Forelimb muscle (tissue), 1 donor: ENCODE data around the gene STH. TPM values are rescaled to one million over a fixed set of nuclear protein-coding genes. Genes with fewer than 3 reads are reported as not detected.

Source experiments
- DNase-seq: peaks from one replicate; pipeline ENCODE4 v3.0.0-alpha.2; 2013; ENCODE audit warnings: low read depth
- polyA plus RNA-seq: library from polyadenylated mRNA; unstranded; fragments of 120-200 nt; gene quantifications from one replicate; pipeline ENCODE4 v1.2.1, GENCODE V29; 2013; ENCODE audit not compliant: insufficient read length

The STH gene
- polyA plus RNA-seq, 1 donor: not detected

DNA sequence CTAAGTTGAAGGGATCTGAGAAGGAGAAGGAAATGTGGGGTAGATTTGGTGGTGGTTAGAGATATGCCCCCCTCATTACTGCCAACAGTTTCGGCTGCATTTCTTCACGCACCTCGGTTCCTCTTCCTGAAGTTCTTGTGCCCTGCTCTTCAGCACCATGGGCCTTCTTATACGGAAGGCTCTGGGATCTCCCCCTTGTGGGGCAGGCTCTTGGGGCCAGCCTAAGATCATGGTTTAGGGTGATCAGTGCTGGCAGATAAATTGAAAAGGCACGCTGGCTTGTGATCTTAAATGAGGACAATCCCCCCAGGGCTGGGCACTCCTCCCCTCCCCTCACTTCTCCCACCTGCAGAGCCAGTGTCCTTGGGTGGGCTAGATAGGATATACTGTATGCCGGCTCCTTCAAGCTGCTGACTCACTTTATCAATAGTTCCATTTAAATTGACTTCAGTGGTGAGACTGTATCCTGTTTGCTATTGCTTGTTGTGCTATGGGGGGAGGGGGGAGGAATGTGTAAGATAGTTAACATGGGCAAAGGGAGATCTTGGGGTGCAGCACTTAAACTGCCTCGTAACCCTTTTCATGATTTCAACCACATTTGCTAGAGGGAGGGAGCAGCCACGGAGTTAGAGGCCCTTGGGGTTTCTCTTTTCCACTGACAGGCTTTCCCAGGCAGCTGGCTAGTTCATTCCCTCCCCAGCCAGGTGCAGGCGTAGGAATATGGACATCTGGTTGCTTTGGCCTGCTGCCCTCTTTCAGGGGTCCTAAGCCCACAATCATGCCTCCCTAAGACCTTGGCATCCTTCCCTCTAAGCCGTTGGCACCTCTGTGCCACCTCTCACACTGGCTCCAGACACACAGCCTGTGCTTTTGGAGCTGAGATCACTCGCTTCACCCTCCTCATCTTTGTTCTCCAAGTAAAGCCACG lies 28.3 kb downstream of the STH start:
- DNase-seq: no peak

DNA sequence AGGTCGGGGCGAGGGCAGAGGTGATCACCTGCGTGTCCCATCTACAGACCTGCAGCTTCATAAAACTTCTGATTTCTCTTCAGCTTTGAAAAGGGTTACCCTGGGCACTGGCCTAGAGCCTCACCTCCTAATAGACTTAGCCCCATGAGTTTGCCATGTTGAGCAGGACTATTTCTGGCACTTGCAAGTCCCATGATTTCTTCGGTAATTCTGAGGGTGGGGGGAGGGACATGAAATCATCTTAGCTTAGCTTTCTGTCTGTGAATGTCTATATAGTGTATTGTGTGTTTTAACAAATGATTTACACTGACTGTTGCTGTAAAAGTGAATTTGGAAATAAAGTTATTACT lies 28.9 kb downstream of the STH start:
- no peak for DNase-seq

- no peak for DNase-seq
Measured at GRCh38 chr17:46028374-46028773, 29.3 kb downstream of the STH start.

DNA sequence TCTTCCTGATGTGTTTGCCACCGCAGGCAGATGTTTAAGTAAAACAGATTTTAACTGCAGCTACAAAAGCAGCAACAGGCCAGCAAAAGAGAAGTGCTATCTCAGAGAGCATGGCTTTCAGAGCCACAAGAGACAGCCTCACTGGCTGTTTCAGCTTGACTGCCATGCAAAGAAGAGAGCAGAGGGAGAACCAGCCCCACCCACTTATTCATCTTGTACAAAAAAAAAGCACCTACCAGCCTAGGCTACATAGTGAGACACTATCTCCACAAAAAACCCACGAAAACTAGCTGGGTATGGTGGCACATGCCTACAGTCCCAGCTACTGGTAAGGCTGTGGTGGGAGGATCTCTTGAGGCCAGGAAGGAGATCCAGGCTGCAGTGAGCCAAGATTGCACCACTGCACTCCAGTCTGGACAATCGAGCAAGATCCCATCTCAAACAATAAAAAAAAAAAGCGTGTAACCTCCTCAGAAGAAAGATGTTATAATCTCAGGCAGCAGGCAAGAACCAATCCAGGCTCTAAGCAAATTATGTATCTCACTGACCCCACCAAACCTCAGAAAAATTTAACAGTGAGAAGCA lies 30.0 kb downstream of the STH start:
- no peak for DNase-seq

- no peak for DNase-seq
Measured at GRCh38 chr17:46029627-46030026, 30.6 kb downstream of the STH start.

DNA sequence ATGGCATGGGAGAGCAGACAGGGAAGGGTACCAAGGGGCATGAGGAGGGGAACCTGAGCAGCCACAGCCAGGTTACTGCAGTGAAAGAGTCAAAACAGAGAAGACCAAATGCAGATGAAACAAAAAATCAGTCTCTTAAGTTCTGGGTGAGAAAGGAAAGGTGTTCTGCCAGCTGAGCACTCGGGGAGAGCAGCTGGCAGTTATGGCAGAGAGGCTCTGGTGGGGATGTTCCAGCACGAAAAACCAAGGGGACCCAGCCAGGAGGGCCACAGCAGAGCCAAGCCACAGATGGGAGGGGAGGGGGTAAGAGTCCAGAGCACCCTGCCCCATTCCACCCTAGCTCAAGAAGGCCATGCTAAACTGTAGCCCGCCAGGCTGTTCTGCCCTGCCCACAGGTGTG lies 31.7 kb downstream of the STH start:
- no peak for DNase-seq

DNA sequence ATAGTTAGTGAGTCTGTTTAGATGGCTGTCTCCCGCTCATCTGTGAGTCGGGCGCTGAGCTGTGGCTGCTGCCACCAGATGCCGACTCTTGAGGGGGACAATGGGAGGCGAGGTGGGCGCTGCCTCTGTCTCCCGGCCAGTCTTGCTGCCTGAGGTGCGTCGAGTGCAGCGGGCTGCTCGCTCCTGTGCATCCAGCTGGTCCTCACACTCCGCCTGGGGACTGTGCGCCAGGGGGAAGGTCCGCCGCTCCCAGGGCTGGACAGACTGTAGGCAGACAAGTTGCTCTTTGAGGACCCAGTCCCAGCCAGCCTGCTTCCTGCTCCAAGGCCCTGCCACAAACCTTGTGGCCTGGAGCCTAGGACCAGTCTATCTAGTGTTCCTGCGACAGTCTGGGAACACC lies 32.4 kb downstream of the STH start:
- no peak for DNase-seq

- DNase-seq: no peak
Measured at GRCh38 chr17:46031920-46032319, 32.9 kb downstream of the STH start.

DNA sequence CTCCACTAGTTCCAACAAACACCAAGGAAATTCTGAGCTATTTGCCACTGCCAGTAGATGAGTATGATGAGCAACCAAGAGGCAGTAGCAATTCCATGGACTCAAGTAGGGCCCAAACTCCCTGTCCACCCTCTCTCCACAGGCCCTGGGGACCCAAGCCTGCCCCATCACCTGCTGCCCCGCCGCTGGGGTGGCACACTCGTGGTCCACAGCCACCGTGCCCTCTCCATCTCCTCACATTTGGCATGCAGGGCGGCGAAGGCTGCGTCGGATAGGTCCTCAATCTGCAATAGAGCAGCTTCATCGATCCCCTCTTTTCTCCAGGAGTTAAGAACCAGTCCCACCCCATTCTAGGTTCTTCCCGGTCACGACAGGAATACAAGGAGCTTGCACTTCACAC lies 33.9 kb downstream of the STH start:
- DNase-seq: no peak

DNA sequence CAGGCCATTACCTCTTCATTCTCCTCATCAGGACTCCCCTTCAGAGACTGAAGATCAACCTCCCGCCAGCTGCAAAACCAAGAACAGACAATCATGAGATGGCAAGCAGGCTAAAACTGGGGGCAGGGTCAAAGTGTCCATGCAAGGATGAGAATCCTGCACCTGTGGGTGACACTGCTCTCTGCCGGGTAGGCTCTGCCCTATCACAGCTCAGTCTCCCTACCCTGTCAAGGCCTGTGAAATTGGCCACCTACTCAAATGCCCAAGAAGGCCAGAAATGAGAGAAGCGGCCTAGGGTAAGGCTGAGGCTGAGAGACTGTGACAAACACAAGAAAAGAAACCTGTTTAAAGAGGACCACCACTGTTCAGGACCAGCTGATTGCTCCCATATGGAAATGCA lies 34.3 kb downstream of the STH start:
- no peak for DNase-seq

DNA sequence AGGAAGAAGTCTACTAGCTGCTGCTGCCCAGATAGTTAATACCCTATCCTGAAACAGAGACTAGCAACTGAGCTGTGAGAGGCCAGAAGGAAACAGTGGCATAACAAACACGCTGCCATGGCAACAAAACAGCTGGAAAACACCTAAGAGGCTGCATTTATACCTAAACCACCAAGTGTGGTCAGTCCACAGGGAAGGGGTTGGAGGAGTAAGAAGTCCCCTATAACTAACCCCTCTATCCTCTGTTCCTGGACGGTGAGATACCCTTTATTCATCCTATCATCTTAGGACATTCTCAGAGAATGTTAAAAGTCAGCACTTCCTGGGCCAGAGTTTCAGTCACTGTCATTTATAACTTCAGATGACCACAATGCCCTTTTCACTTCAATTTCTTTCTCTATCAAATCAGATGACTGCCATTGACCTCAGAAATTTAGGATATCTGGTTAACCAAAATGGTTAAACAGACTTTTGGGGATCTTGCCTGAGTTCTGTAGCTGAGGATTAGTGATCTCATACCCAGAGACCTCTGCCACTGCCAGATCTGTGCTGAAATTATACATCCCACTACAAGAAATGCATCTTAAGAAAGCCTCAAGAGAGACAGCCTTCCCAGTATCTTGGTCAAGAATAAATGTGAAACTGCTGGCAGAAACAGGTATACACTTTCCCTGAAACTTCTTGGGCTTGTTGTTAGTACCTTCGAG lies 36.2 kb downstream of the STH start:
- no peak for DNase-seq

GRCh38 chr17:46036491-46036890 lies 37.4 kb downstream of the STH start:
- no peak for DNase-seq

GRCh38 chr17:46037722-46038255 lies 38.7 kb downstream of the STH start:
- DNase-seq: no peak

GRCh38 chr17:46038414-46038813 lies 39.4 kb downstream of the STH start:
- no peak for DNase-seq

DNA sequence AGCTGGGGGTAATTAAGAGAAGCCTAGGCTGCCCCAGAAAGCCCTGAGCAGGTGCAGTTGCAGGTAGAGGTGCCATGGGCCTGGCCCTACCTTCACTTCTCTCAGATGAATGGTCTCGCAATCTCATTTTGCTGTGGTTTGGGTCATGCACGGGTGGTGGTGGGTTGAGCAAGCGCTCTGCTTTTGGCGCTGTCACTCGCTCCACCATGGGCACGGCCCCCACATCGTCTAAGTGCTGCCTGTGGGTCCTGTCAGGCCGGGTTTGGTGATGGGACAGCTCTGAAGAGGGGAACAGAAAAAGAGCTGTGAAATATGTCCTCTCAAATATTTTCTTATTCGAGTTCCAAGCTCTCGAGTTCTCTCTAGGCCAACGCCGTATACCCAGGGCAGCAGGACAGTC lies 39.9 kb downstream of the STH start:
- DNase-seq: no peak

DNA sequence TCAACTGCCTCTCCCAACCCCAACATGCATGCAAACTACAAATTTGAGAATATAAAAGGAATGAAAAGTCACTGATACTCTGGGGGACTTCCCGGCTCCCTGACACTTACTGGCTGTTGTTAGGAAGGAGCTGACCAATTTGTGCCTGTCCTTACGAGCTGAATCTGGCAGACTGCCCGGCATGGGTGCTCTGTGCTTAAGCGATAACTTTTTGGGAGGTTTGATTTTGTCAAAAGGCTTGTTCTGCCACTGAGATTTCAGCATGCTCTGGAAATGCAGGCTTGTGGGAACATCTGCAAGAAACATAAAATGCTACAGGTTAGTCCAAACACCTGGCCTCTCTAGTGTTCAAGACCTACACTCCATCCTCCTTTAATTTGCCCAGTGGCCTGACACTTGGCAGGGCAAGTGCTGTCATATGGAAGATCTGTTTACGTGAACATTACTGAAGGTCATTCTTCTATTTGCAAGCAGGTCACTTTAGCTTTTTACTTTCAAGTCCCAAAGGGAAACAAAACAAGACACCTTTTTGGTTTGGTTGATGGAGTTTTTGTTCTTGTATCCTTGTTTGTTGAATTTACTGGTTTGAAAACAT lies 40.6 kb downstream of the STH start:
- no peak for DNase-seq

DNA sequence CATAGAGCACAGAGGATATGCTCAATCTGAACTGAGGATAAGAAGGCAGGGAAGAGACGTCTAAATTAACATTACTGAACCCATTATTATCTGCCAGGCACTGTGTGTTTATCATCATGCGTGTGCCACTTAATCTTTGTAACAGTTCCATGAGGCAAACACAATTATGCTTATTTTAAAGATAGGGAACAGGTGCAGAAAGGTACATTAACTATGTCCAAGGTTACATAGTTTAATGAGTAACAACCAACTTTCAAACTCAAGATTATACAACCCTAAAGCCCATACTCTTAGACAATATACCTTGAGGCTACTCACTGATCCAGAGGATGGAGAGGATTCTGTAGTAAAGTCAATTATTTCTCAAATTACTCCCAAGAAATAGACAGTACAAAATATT lies 43.2 kb downstream of the STH start:
- DNase-seq: no peak

DNA sequence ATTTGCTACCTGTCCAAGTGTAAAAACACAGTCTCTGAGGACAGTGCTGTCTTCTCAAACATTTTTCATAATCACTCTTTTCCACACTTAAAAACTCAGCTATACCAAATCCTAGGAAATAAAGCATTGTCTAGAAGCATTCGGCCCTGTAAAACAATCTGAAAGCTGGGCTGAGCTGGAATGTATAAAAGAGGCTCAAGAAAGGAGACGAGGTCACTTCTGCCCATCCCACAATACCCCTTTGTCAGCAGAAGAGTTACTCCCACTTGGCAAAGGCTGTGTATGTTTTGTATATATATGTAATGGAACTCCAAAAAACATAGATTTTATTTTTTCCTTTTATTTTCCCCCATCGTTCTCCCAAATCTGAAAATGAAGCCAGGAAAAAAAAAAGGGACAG lies 43.9 kb downstream of the STH start:
- no peak for DNase-seq

GRCh38 chr17:46043606-46044005 lies 44.6 kb downstream of the STH start:
- DNase-seq: no peak

DNA sequence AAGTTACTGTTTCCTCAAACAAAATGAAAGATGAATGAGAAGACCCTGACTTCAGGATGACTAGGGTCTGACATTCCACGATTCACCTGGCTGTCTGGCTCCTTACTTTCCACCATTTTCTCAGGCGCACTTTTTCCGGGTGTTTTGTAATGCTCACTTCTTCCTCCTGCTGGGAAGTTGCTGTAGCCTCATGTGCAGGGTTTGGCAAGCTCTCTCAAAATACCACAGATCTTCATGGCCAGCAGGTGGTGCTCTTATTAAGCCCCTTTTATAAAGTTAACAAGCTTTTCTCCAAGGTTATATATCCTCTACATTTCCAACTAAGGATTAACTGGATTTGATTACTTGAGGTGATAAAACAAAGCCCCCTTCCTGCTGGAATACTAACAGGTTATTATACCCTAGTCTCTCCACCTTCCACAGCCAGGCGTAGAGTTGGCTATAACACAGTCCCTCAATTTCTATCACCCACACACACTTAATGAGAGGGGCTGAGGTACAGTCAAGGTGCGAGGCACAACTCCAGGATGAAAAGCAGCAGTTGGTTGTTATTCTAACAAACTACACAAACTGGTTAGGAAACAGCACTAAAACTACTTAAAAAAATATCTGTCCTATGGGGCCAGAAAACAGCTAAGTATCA lies 45.4 kb downstream of the STH start:
- peak; percentile 83 for DNase-seq

- DNase-seq: no peak
Measured at GRCh38 chr17:46044989-46045388, 45.9 kb downstream of the STH start.

- DNase-seq: no peak
Measured at GRCh38 chr17:46045639-46046038, 46.6 kb downstream of the STH start.
